SU-DHL-6 (cell line): Measurements from ENCODE around the gene CLN6.

Source experiments
- CTCF ChIP-seq: fragments of 200-600 bp; sonication (generic); IDR thresholded peaks from one replicate; pipeline ENCODE4 v1.5.1; 2017; ENCODE audit warnings: antibody characterized with exemption, mild to moderate bottlenecking, low read length, moderate library complexity; ENCODE audit not compliant: insufficient read depth, poor library complexity, severe bottlenecking
- EZH2phosphoT487 ChIP-seq: fragments of 200-600 bp; sonication (generic), shearing (Covaris generic); conservative IDR thresholded peaks from 2 replicates; pipeline ENCODE4 v1.6.1; 2018; ENCODE audit warnings: mild to moderate bottlenecking, antibody characterized with exemption, low read length, moderate library complexity, mixed read lengths

- TF ChIP-seq CTCF (no peak), EZH2phosphoT487 (no peak)
These were observed 31.7 kb downstream of the CLN6 start for GRCh38 chr15:68197661-68198437.
